ENCODE results near the gene TNS3.

Gene TNS3

GRCh38 chr7:47465191-47465590 lies 116.7 kb downstream of the TNS3 start:
- no peak for DNase-seq

GRCh38 chr7:47464266-47464665 lies 117.6 kb downstream of the TNS3 start:
- DNase-seq = no peak

- no peak for DNase-seq
These were observed 120.2 kb downstream of the TNS3 start for GRCh38 chr7:47461746-47462145.

- no peak for DNase-seq
These were observed 120.8 kb downstream of the TNS3 start for GRCh38 chr7:47461161-47461560.

- no peak for DNase-seq
These were observed 121.5 kb downstream of the TNS3 start for GRCh38 chr7:47460251-47460989.

- DNase-seq = no peak
These were observed 123.4 kb downstream of the TNS3 start for GRCh38 chr7:47458486-47458885.

GRCh38 chr7:47458057-47458456 lies 123.9 kb downstream of the TNS3 start:
- DNase-seq = no peak

- DNase-seq = no peak
These were observed 125.5 kb downstream of the TNS3 start for GRCh38 chr7:47456210-47456955.

GRCh38 chr7:47455872-47456185 lies 126.1 kb downstream of the TNS3 start:
- no peak for DNase-seq

GRCh38 chr7:47454974-47455871 lies 126.7 kb downstream of the TNS3 start:
- no peak for DNase-seq

- no peak for DNase-seq
These were observed 127.6 kb downstream of the TNS3 start for GRCh38 chr7:47454069-47454973.

- DNase-seq = no peak
These were observed 128.5 kb downstream of the TNS3 start for GRCh38 chr7:47453093-47454061.

GRCh38 chr7:47452715-47453092 lies 129.2 kb downstream of the TNS3 start:
- DNase-seq = no peak

GRCh38 chr7:47452295-47452694 lies 129.6 kb downstream of the TNS3 start:
- no peak for DNase-seq

GRCh38 chr7:47451851-47452205 lies 130.1 kb downstream of the TNS3 start:
- no peak for DNase-seq

- no peak for DNase-seq
These were observed 131.9 kb downstream of the TNS3 start for GRCh38 chr7:47449810-47450590.

GRCh38 chr7:47448971-47449370 lies 132.9 kb downstream of the TNS3 start:
- DNase-seq = no peak

GRCh38 chr7:47447621-47448349 lies 134.1 kb downstream of the TNS3 start:
- DNase-seq = no peak

GRCh38 chr7:47446871-47447466 lies 134.9 kb downstream of the TNS3 start:
- no peak for DNase-seq

Data from activated CD8-positive, alpha-beta memory T cell treated with anti-CD3 and anti-CD28 coated beads, Interleukin-2, amount 50 U/mL, for 4 hours (primary cell).